ENCODE results near the gene ENOX2. TPM values are rescaled to one million over a fixed set of nuclear protein-coding genes. Genes with fewer than 3 reads are reported as not detected.

ENOX2 gene
- total and polyA plus RNA-seq, 2 of the 13 experiments (the other 11 are each of a cell fraction or from before 2014, with no cell fraction given), result 5.9 to 8.5 TPM

DNA sequence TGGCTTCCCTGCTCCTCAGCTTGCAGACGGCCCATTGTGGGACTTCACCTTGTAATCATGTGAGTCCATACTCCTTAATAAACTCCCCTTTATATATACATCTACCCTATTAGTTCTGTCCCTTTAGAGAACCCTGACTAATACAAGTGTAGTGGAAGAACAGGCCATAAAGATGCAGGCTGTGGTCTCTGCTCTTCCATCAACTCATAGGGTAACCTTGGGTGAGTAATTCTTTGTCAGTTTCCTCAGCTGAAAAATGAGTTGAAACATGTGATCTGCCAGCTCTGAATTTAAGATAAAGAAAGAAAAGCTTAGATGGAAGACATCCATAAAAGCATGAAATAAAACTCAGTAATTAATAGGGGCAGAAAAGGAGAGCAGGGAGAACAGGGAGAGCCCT, 103.6 kb downstream of the ENOX2 start:
- Histone ChIP-seq H3K27me3 (ENCODE audit: control insufficient read depth in 1 of 2, insufficient read depth in 2 of 2, low read length in 2 of 2) (no peaks in the 10 kb centered on the region), H3K9ac (ENCODE audit: insufficient read depth, low read depth, low read length) (no peak overlapping the region), H3K36me3 (replicated peaks in 1 of 2; ENCODE audit: control insufficient read depth in 1 of 2, insufficient read depth in 2 of 2, low read length in 2 of 2) (no peaks in the 10 kb centered on the region), H3K27ac (ENCODE audit: extremely low read length, insufficient read depth, low read length) (no peak overlapping the region), H3K79me2 (ENCODE audit: insufficient read depth, low read length) (no peaks in the 10 kb centered on the region), H3K4me3 (replicated peaks in 1 of 3; ENCODE audit: insufficient read depth in 1 of 3, low read depth in 2 of 3, low read length in 3 of 3) (no peak overlapping the region), H3K4me2 (ENCODE audit: low read depth, low read length) (no peak overlapping the region), H3K9me3 (ENCODE audit: low read length) (no peaks in the 10 kb centered on the region), H3K4me1 (ENCODE audit: insufficient read depth, low read length) (no peaks in the 10 kb centered on the region; the same call in 1 of the 2 replicates), H2AFZ (ENCODE audit: low read length) (no peak overlapping the region), H4K20me1 (ENCODE audit: insufficient read depth, low read length) (no peaks in the 10 kb centered on the region)
- 100% methylated on average over 1 of the region's 1 CpG for WGBS (ENCODE audit: low lambda C conversion rate)
- DNase-seq (ENCODE audit: low spot score) (no peak), ATAC-seq (no peak), FAIRE-seq (no peak)
- BruUV-seq (replicated peaks), result no TSS peak
- in situ Hi-C loops (cut with HindIII; ENCODE audit: extremely low pct_ligation_motif_present, low pct_unique_long_range_greater_than_20kb) (no loop called here), intact Hi-C loops (cut with micrococcal nuclease; ENCODE audit: unreplicated experiment) (no loop called here)
- no peak for TF ChIP-seq TP53 (CRISPR knock-in tag; conservative IDR thresholded peaks at IDR 0.05)
- CTCF ChIA-PET (ENCODE audit: low intra/inter-chr PET ratio, low total read pairs), result no interaction called here
- POLR2A ChIA-PET, result no interaction called here

DNA sequence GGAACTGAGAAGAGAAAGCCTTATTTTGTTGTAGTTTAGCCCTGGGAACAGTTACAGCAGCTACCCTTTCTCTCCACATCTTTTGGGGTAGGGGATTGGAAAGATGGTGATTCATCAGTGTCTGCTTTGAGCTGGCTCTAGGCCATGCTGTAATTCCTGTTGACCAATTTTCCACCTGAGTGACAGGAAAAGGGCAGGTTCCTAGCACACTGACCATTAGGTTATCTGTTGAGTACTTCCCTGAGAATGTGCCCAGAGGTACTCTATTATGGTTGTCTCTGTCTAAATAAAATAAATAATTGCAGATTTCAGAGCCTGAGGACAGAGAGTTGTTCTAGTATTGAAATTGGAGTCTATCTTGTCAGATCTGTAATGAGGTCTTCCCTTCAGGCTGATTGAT, 109.0 kb downstream of the ENOX2 start:
- no peaks in the 10 kb centered on the region for H4K20me1 ChIP-seq (ENCODE audit: insufficient read depth, low read length)
- H3K27ac ChIP-seq (ENCODE audit: extremely low read length, insufficient read depth, low read length), result no peak overlapping the region
- no peaks in the 10 kb centered on the region for H3K27me3 ChIP-seq (ENCODE audit: control insufficient read depth in 1 of 2, insufficient read depth in 2 of 2, low read length in 2 of 2)
- H3K79me2 ChIP-seq (ENCODE audit: insufficient read depth, low read length), result no peaks in the 10 kb centered on the region
- ChIA-PET CTCF (ENCODE audit: low intra/inter-chr PET ratio, low total read pairs) (no interaction called here), POLR2A (no interaction called here)
- H3K4me3 ChIP-seq (replicated peaks in 1 of 3; ENCODE audit: insufficient read depth in 1 of 3, low read depth in 2 of 3, low read length in 3 of 3), result no peak overlapping the region
- no peaks in the 10 kb centered on the region for H3K9me3 ChIP-seq (ENCODE audit: low read length)
- in situ Hi-C loops (cut with HindIII; ENCODE audit: extremely low pct_ligation_motif_present, low pct_unique_long_range_greater_than_20kb), result no loop called here
- no peak overlapping the region for H2AFZ ChIP-seq (ENCODE audit: low read length)
- FAIRE-seq (no peak), DNase-seq (ENCODE audit: low spot score) (no peak), ATAC-seq (no peak)
- intact Hi-C loops (cut with micrococcal nuclease; ENCODE audit: unreplicated experiment), result loop anchor here (5.0 kb wide), 1 partner anchor 388 kb away; no protein-coding TSS in a partner anchor
- no TSS peak for BruUV-seq (replicated peaks)
- TF ChIP-seq HOXA9 (CRISPR knock-in tag; IDR thresholded peaks at IDR 0.05; ENCODE audit: borderline replicate concordance) (no peak), MXI1 (IDR thresholded peaks at IDR 0.05; ENCODE audit: borderline replicate concordance, low read depth, low read length) (no peak), SKI (IDR thresholded peaks at IDR 0.05; ENCODE audit: partially characterized antibody) (no peak), NCOR1 (IDR thresholded peaks at IDR 0.05; ENCODE audit: borderline replicate concordance, low read length) (no peak), SSRP1 (CRISPR knock-in tag; IDR thresholded peaks at IDR 0.05) (no peak), ZNF354B (CRISPR knock-in tag; IDR thresholded peaks at IDR 0.05) (no peak), NFRKB (IDR thresholded peaks at IDR 0.05) (no peak), ZNF703 (CRISPR knock-in tag; IDR thresholded peaks at IDR 0.05; ENCODE audit: borderline replicate concordance) (no peak), ZFP36L2 (CRISPR knock-in tag; IDR thresholded peaks at IDR 0.05) (no peak), ZNF367 (CRISPR knock-in tag; IDR thresholded peaks at IDR 0.05; ENCODE audit: borderline replicate concordance) (no peak), CBX1 (IDR thresholded peaks at IDR 0.05; ENCODE audit: low read depth) (no peak), ZFP62 (CRISPR knock-in tag; IDR thresholded peaks at IDR 0.05) (no peak)
- TF ChIP-seq, protein P1, sequence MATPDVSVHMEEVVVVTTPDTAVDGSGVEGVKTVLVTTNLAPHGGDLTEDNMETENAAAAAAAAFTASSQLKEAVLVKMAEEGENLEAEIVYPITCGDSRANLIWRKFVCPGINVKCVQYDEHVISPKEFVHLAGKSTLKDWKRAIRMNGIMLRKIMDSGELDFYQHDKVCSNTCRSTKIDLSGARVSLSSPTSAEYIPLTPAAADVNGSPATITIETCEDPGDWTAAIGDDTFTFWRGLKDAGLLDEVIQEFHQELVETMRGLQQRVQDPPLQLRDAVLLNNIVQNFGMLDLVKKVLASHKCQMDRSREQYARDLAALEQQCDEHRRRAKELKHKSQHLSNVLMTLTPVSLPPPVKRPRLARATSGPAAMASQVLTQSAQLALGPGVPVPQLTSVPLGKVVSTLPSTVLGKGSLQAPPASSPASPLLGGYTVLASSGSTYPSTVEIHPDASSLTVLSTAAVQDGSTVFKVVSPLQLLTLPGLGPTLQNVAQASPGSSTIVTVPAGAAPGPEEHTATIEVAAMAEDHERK (CRISPR knock-in tag; IDR thresholded peaks at IDR 0.05; ENCODE audit: low read depth), result no peak
- TF ChIP-seq, protein P2, sequence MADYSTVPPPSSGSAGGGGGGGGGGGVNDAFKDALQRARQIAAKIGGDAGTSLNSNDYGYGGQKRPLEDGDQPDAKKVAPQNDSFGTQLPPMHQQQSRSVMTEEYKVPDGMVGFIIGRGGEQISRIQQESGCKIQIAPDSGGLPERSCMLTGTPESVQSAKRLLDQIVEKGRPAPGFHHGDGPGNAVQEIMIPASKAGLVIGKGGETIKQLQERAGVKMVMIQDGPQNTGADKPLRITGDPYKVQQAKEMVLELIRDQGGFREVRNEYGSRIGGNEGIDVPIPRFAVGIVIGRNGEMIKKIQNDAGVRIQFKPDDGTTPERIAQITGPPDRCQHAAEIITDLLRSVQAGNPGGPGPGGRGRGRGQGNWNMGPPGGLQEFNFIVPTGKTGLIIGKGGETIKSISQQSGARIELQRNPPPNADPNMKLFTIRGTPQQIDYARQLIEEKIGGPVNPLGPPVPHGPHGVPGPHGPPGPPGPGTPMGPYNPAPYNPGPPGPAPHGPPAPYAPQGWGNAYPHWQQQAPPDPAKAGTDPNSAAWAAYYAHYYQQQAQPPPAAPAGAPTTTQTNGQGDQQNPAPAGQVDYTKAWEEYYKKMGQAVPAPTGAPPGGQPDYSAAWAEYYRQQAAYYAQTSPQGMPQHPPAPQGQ (CRISPR knock-in tag; IDR thresholded peaks at IDR 0.05; ENCODE audit: borderline replicate concordance), result no peak
- TF ChIP-seq, protein P3, sequence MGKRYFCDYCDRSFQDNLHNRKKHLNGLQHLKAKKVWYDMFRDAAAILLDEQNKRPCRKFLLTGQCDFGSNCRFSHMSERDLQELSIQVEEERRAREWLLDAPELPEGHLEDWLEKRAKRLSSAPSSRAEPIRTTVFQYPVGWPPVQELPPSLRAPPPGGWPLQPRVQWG (CRISPR knock-in tag; IDR thresholded peaks at IDR 0.05; ENCODE audit: borderline replicate concordance, low read depth), result no peak
- H3K36me3 ChIP-seq (replicated peaks in 1 of 2; ENCODE audit: control insufficient read depth in 1 of 2, insufficient read depth in 2 of 2, low read length in 2 of 2), result no peaks in the 10 kb centered on the region
- no peak overlapping the region for H3K9ac ChIP-seq (ENCODE audit: insufficient read depth, low read depth, low read length)
- H3K4me1 ChIP-seq (ENCODE audit: insufficient read depth, low read length), result no peaks in the 10 kb centered on the region
- H3K4me2 ChIP-seq (ENCODE audit: low read depth, low read length), result no peak overlapping the region

Measured in HepG2 (cell line).